Kidney (tissue), 14 donors: ENCODE data around the gene SYNE1. TPM values are rescaled to one million over a fixed set of nuclear protein-coding genes. Genes with fewer than 3 reads are reported as not detected.
A peak's percentile ranks its signal among the peaks of the same experiment; 100 is the strongest.

ENCODE experiments used
- DNase-seq, 5 donors: peaks; one replicate each; pipeline ENCODE4 v3.0.0-alpha.2; 2013 to 2020
- FAIRE-seq: peaks from 2 replicates; lab custom pipeline; 2012; peaks lifted over from hg19 to GRCh38; lab: Jason Lieb, UNC
- H3K27ac ChIP-seq, 2 donors: one replicate each; pipeline ENCODE4 v1.7.0; 2013; ENCODE audit warnings: low read depth in 2 of 2, low read length in 2 of 2, inconsistent platforms in 1 of 2
- H3K27me3 ChIP-seq: one replicate; pipeline ENCODE4 v1.7.1; 2013; ENCODE audit warnings: low read length, inconsistent platforms; ENCODE audit not compliant: control insufficient read depth, insufficient read depth
- H3K36me3 ChIP-seq, 3 donors: one replicate each; pipeline versions ENCODE4 v1.7.0 to v1.7.1; 2013; ENCODE audit warnings: low read length in 3 of 3, control low read depth in 1 of 3, inconsistent platforms in 1 of 3; ENCODE audit not compliant: insufficient read depth in 3 of 3, control insufficient read depth in 2 of 3
- H3K4me1 ChIP-seq, 3 donors: one replicate each; pipeline versions ENCODE4 v1.7.0 to v1.7.1; 2013; ENCODE audit warnings: low read length in 3 of 3, inconsistent platforms in 1 of 3, low read depth in 1 of 3; ENCODE audit not compliant: control insufficient read depth in 2 of 3, insufficient read depth in 2 of 3
- H3K4me3 ChIP-seq, 3 donors: one replicate each; pipeline versions ENCODE4 v1.7.0 to v1.8.1; 2013; ENCODE audit warnings: low read length in 3 of 3, control low read depth in 1 of 3, inconsistent platforms in 1 of 3
- H3K9ac ChIP-seq, 3 donors: one replicate each; pipeline versions ENCODE4 v1.7.0 to v1.7.1; 2013; ENCODE audit warnings: low read length in 3 of 3, control low read depth in 1 of 3, inconsistent platforms in 1 of 3
- H3K9me3 ChIP-seq, 3 donors: one replicate each; pipeline versions ENCODE4 v1.7.0 to v1.7.1; 2013; ENCODE audit warnings: low read length in 3 of 3, control low read depth in 1 of 3, inconsistent platforms in 1 of 3; ENCODE audit not compliant: control insufficient read depth in 2 of 3, insufficient read depth in 1 of 3
- CTCF ChIP-seq: IDR thresholded peaks from 3 replicates; pipeline ENCODE4 v1.5.1; 2012; ENCODE audit warnings: mild to moderate bottlenecking, moderate library complexity, borderline replicate concordance; ENCODE audit not compliant: insufficient read depth; ENCODE audit errors: extremely low read depth
- intact Hi-C: fragments of 100-400 bp; cut with DNase I; formaldehyde crosslinking; loops from one replicate; pipeline ENCODE4 v1.11.1; 2022
- polyA plus RNA-seq: library from polyadenylated mRNA; stranded (reverse); fragments of 350-450 nt; fragmentation: Illumina TruSeq; extraction: RNeasy Lipid Tissue Mini Kit (QIAGEN cat#74804); gene quantifications from one replicate; pipeline ENCODE4 v1.2.3, GENCODE V29; 2014; ENCODE audit warnings: low read depth, low replicate concordance; ENCODE audit not compliant: insufficient read depth
- total RNA-seq: library from RNA; stranded (reverse); fragmentation: NEBNext Ultra II Directional; extraction: Animal tissue kit (Norgen Biotek cat#: 25700); gene quantifications from one replicate; pipeline ENCODE4 v1.2.1, GENCODE V29; 2021
- donor health status: control.
- donor health status: control.
- donor health status: control.
- donor health status: control.
- donor health status: control.
- donor health status: DM: yes; HTN: yes; CAD: no.
- donor health status: Normal renal cell carcinoma (clear cell type).

Gene SYNE1
- total and polyA plus RNA-seq, 2 donors from 2014 or later: 47.8 to 216 TPM

- intact Hi-C loops: no loop called here
- H3K9me3 ChIP-seq: no peaks in the 10 kb centered on the region
Measured at GRCh38 chr6:152416652-152417051, 220.5 kb downstream of the SYNE1 start.

GRCh38 chr6:152404936-152405595 lies 232.1 kb downstream of the SYNE1 start:
- FAIRE-seq (no peak), DNase-seq (peak in 1 of 5 donors; percentile 16)
- Histone ChIP-seq H3K4me3 (peak overlapping the region in 1 of 3 donors; percentile 16), H3K36me3 (no peaks in the 10 kb centered on the region), H3K4me1 (peaks cover 0 to 21% (median 8%) of the 10 kb centered on the region in 3 donors), H3K27me3 (no peaks in the 10 kb centered on the region), H3K9ac (no peak overlapping the region), H3K27ac (peak overlapping the region; percentile 12 to 50), H3K9me3 (no peaks in the 10 kb centered on the region)
- intact Hi-C loops: no loop called here
- no peak for TF ChIP-seq CTCF

More at GRCh38 chr6:152416652-152417051, 220.5 kb downstream of the SYNE1 start:
- DNase-seq: no peak
- Histone ChIP-seq H3K27ac (no peak overlapping the region), H3K4me3 (no peak overlapping the region), H3K4me1 (no peaks in the 10 kb centered on the region), H3K9ac (no peak overlapping the region), H3K27me3 (no peaks in the 10 kb centered on the region), H3K36me3 (no peaks in the 10 kb centered on the region)
- FAIRE-seq: no peak
- TF ChIP-seq CTCF: no peak

- intact Hi-C loops: no loop called here
- H3K4me3 ChIP-seq: peak overlapping the region in 2 of 3 donors; percentile 16 to 32
- peak in 2 of 5 donors; percentile 46 to 53 for DNase-seq
- FAIRE-seq: peak; percentile 83
- H3K36me3 ChIP-seq: no peaks in the 10 kb centered on the region
- no peaks in the 10 kb centered on the region for H3K27me3 ChIP-seq
- no peak for TF ChIP-seq CTCF
- no peaks in the 10 kb centered on the region for H3K9me3 ChIP-seq
- H3K9ac ChIP-seq: no peak overlapping the region
- H3K4me1 ChIP-seq: peaks cover 0 to 21% (median 8%) of the 10 kb centered on the region in 3 donors
- no peak overlapping the region for H3K27ac ChIP-seq
Measured at GRCh38 chr6:152404086-152404857, 232.9 kb downstream of the SYNE1 start.
